Measurements from ENCODE around the gene ANKS1B.

GRCh38 chr12:99151744-99152143 is 833.0 kb downstream of the ANKS1B start:
- TF ChIP-seq JUND (IDR thresholded peaks at IDR 0.05) (no peak), CTCF (IDR thresholded peaks at IDR 0.05 in 2 of 3, conservative IDR thresholded peaks at IDR 0.05 in 1 of 3; ENCODE audit: borderline replicate concordance in 1 of 3, insufficient read depth in 1 of 3, low read depth in 2 of 3, low read length in 2 of 3) (no peak), POLR2A (IDR thresholded peaks at IDR 0.05; ENCODE audit: borderline replicate concordance, extremely low read depth, insufficient read depth, insufficient read length) (no peak), YY1 (IDR thresholded peaks at IDR 0.05; ENCODE audit: extremely low read depth, insufficient replicate concordance, low read depth, low read length) (no peak), ZFX (IDR thresholded peaks at IDR 0.05) (no peak), REST (IDR thresholded peaks at IDR 0.05; ENCODE audit: low read depth) (no peak), SIN3A (IDR thresholded peaks at IDR 0.05; ENCODE audit: low read depth) (no peak), SRF (IDR thresholded peaks at IDR 0.05; ENCODE audit: low read depth) (no peak), CEBPB (IDR thresholded peaks at IDR 0.05; ENCODE audit: low read depth) (no peak)

All from HCT116 (cell line).